ENCODE results near the gene SCMH1.

The SCMH1 gene

GRCh38 chr1:40980453-40981121, 261.5 kb downstream of the SCMH1 start:
- in situ Hi-C loops (cut with MboI; ENCODE audit: low sequenced_read_pairs): no loop called here

- in situ Hi-C loops (cut with MboI; ENCODE audit: low sequenced_read_pairs): no loop called here
These were observed 262.0 kb downstream of the SCMH1 start for GRCh38 chr1:40980068-40980452.

GRCh38 chr1:40979241-40980067, 262.7 kb downstream of the SCMH1 start, which contains the start of gene CTPS1:
CTPS1 (plus strand) TSS chr1:40979696; CDS start chr1:40983291, 3,595 bp downstream.
- in situ Hi-C loops (cut with MboI; ENCODE audit: low sequenced_read_pairs): no loop called here

GRCh38 chr1:40978886-40979240, 263.2 kb downstream of the SCMH1 start:
- in situ Hi-C loops (cut with MboI; ENCODE audit: low sequenced_read_pairs): no loop called here

- in situ Hi-C loops (cut with MboI; ENCODE audit: low sequenced_read_pairs): no loop called here
These were observed 264.4 kb downstream of the SCMH1 start for GRCh38 chr1:40977716-40978115.

Data from HL-60/S4 treated with phorbol 12-myristate 13-acetate at 8.2 ng/mL for 4 days and 3 days (cell line).